Parathyroid adenoma (tissue), 2 donors: ENCODE data around the gene HLTF.
A peak's percentile ranks its signal among the peaks of the same experiment; 100 is the strongest.
"Not testable (repeated sequence)": the region's sequence is repeated elsewhere in the genome, so short reads cannot be mapped to it uniquely, and the experiment has no call there.

Experiments used
- H2AFZ ChIP-seq: fragments of 300-600 bp; sonication (generic); one replicate; pipeline ENCODE4 v1.7.0; 2017; ENCODE audit warnings: antibody characterized with exemption, mild to moderate bottlenecking
- H3K27ac ChIP-seq: fragments of 300-600 bp; sonication (generic); one replicate; pipeline ENCODE4 v1.7.0; 2017
- H3K27me3 ChIP-seq: fragments of 300-600 bp; sonication (generic); one replicate; pipeline ENCODE4 v1.7.0; 2017; ENCODE audit warnings: low read length; ENCODE audit not compliant: control insufficient read depth, insufficient read depth
- H3K36me3 ChIP-seq: fragments of 300-600 bp; sonication (generic); one replicate; pipeline ENCODE4 v1.7.0; 2017; ENCODE audit warnings: low read length; ENCODE audit not compliant: control insufficient read depth, insufficient read depth
- H3K4me1 ChIP-seq: fragments of 300-600 bp; sonication (generic); one replicate; pipeline ENCODE4 v1.7.0; 2017; ENCODE audit warnings: control low read depth
- H3K4me2 ChIP-seq: fragments of 300-600 bp; sonication (generic); one replicate; pipeline ENCODE4 v1.7.0; 2017; ENCODE audit warnings: low read length
- H3K4me3 ChIP-seq: fragments of 300-600 bp; sonication (generic); one replicate; pipeline ENCODE4 v1.7.0; 2017; ENCODE audit warnings: low read depth, low read length
- H3K79me2 ChIP-seq: fragments of 300-600 bp; sonication (generic); one replicate; pipeline ENCODE4 v1.7.0; 2017; ENCODE audit warnings: control low read depth
- H3K9ac ChIP-seq: fragments of 300-600 bp; sonication (generic); one replicate; pipeline ENCODE4 v1.7.0; 2017; ENCODE audit warnings: mild to moderate bottlenecking
- H3K9me3 ChIP-seq: fragments of 300-600 bp; sonication (generic); one replicate; pipeline ENCODE4 v1.7.0; 2017; ENCODE audit warnings: low read length; ENCODE audit not compliant: control insufficient read depth
- TF ChIP-seq, protein P1 (sequence below): fragments of 300-600 bp; sonication (generic); IDR thresholded peaks from one replicate; pipeline ENCODE4 v1.7.0; 2017; ENCODE audit warnings: antibody characterized with exemption, mild to moderate bottlenecking
- donor health status: primary hyperparathyroidism.

HLTF gene

GRCh38 chr3:148992027-148992634 lies 94.2 kb downstream of the HLTF start:
- peaks cover 6% of the 10 kb centered on the region for H3K79me2 ChIP-seq
- TF ChIP-seq, protein P1, sequence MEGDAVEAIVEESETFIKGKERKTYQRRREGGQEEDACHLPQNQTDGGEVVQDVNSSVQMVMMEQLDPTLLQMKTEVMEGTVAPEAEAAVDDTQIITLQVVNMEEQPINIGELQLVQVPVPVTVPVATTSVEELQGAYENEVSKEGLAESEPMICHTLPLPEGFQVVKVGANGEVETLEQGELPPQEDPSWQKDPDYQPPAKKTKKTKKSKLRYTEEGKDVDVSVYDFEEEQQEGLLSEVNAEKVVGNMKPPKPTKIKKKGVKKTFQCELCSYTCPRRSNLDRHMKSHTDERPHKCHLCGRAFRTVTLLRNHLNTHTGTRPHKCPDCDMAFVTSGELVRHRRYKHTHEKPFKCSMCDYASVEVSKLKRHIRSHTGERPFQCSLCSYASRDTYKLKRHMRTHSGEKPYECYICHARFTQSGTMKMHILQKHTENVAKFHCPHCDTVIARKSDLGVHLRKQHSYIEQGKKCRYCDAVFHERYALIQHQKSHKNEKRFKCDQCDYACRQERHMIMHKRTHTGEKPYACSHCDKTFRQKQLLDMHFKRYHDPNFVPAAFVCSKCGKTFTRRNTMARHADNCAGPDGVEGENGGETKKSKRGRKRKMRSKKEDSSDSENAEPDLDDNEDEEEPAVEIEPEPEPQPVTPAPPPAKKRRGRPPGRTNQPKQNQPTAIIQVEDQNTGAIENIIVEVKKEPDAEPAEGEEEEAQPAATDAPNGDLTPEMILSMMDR: no peak
- H3K27me3 ChIP-seq: no peaks in the 10 kb centered on the region
- H3K9me3 ChIP-seq: no peaks in the 10 kb centered on the region
- H3K27ac ChIP-seq: peak overlapping the region; percentile 60
- peak overlapping the region; percentile 76 for H3K4me3 ChIP-seq
- peak overlapping the region; percentile 69 for H3K9ac ChIP-seq
- H3K4me2 ChIP-seq: peak overlapping the region; percentile 92
- peaks cover 8% of the 10 kb centered on the region for H3K4me1 ChIP-seq
- H2AFZ ChIP-seq: peak overlapping the region; percentile 100
- H3K36me3 ChIP-seq: no peaks in the 10 kb centered on the region

GRCh38 chr3:148991219-148992026 lies 94.9 kb downstream of the HLTF start, which contains the start of gene GYG1:
Gene GYG1 (plus strand): TSS chr3:148991540. CDS start chr3:148991641, 101 bp downstream.
- H3K4me1 ChIP-seq: peaks cover 8% of the 10 kb centered on the region
- peak within 1 kb of the TSS; percentile 60 for H3K27ac ChIP-seq
- peak within 1 kb of the TSS; percentile 92 for H3K4me2 ChIP-seq
- H3K27me3 ChIP-seq: no peaks in the 10 kb centered on the region
- peaks cover 6% of the 10 kb centered on the region for H3K79me2 ChIP-seq
- peak within 1 kb of the TSS; percentile 100 for H2AFZ ChIP-seq
- H3K9me3 ChIP-seq: no peaks in the 10 kb centered on the region
- peak within 1 kb of the TSS; percentile 76 for H3K4me3 ChIP-seq
- peak within 1 kb of the TSS; percentile 69 for H3K9ac ChIP-seq
- H3K36me3 ChIP-seq: no peaks in the 10 kb centered on the region
- TF ChIP-seq, protein P1: peak; percentile 35

- Histone ChIP-seq H3K9me3 (no peaks in the 10 kb centered on the region), H2AFZ (peak overlapping the region; percentile 100), H3K27me3 (no peaks in the 10 kb centered on the region), H3K4me1 (peaks cover 8% of the 10 kb centered on the region), H3K79me2 (peaks cover 6% of the 10 kb centered on the region), H3K4me2 (no peak overlapping the region), H3K9ac (no peak overlapping the region), H3K4me3 (no peak overlapping the region), H3K27ac (no peak overlapping the region), H3K36me3 (no peaks in the 10 kb centered on the region)
- TF ChIP-seq, protein P1: no peak
Measured at GRCh38 chr3:148990236-148990635, 96.1 kb downstream of the HLTF start.

- not testable (repeated sequence) for H3K4me1 ChIP-seq, H3K36me3 ChIP-seq, H3K27me3 ChIP-seq, H3K9me3 ChIP-seq, H3K4me3 ChIP-seq, H2AFZ ChIP-seq, H3K9ac ChIP-seq, H3K4me2 ChIP-seq, H3K79me2 ChIP-seq, H3K27ac ChIP-seq
Measured at GRCh38 chr3:148987551-148987950, 98.8 kb downstream of the HLTF start.

GRCh38 chr3:148981273-148981672 lies 105.1 kb downstream of the HLTF start:
- TF ChIP-seq, protein P1: no peak
- Histone ChIP-seq H3K4me3 (no peak overlapping the region), H3K27ac (no peak overlapping the region), H3K9me3 (no peaks in the 10 kb centered on the region), H3K27me3 (no peaks in the 10 kb centered on the region), H3K4me1 (no peaks in the 10 kb centered on the region), H3K79me2 (no peaks in the 10 kb centered on the region), H3K36me3 (no peaks in the 10 kb centered on the region), H2AFZ (no peak overlapping the region), H3K9ac (no peak overlapping the region), H3K4me2 (no peak overlapping the region)
